ENCODE data around the gene DYSF.

DYSF gene

GRCh38 chr2:71503837-71504236, 50.5 kb downstream of the DYSF start:
- no peak for DNase-seq

GRCh38 chr2:71504611-71505010, 51.2 kb downstream of the DYSF start:
- no peak for DNase-seq

GRCh38 chr2:71505086-71505769, 51.9 kb downstream of the DYSF start:
- peak; percentile 28 for DNase-seq

- DNase-seq = no peak
Observed at GRCh38 chr2:71505770-71506140, 52.4 kb downstream of the DYSF start.

GRCh38 chr2:71506222-71507153, 53.1 kb downstream of the DYSF start:
- DNase-seq = no peak

- DNase-seq = no peak
Observed at GRCh38 chr2:71507476-71507875, 54.1 kb downstream of the DYSF start.

GRCh38 chr2:71510196-71510807, 56.9 kb downstream of the DYSF start:
- DNase-seq = peak; percentile 67

- no peak for DNase-seq
Observed at GRCh38 chr2:71510938-71511337, 57.6 kb downstream of the DYSF start.

- DNase-seq = no peak
Observed at GRCh38 chr2:71511776-71512175, 58.4 kb downstream of the DYSF start.

GRCh38 chr2:71512386-71512785, 59.0 kb downstream of the DYSF start:
- no peak for DNase-seq

- DNase-seq = no peak
Observed at GRCh38 chr2:71513096-71513495, 59.7 kb downstream of the DYSF start.

GRCh38 chr2:71513721-71514120, 60.4 kb downstream of the DYSF start:
- DNase-seq = no peak

GRCh38 chr2:71516253-71516888, 63.0 kb downstream of the DYSF start:
- DNase-seq = no peak

GRCh38 chr2:71517851-71518250, 64.5 kb downstream of the DYSF start:
- no peak for DNase-seq

- no peak for DNase-seq
Observed at GRCh38 chr2:71521436-71521950, 68.1 kb downstream of the DYSF start.

- no peak for DNase-seq
Observed at GRCh38 chr2:71524476-71524875, 71.1 kb downstream of the DYSF start.

GRCh38 chr2:71526141-71526540, 72.8 kb downstream of the DYSF start:
- DNase-seq = no peak

GRCh38 chr2:71526975-71527374, 73.6 kb downstream of the DYSF start:
- no peak for DNase-seq

GRCh38 chr2:71528131-71528591, 74.8 kb downstream of the DYSF start:
- DNase-seq = no peak

- no peak for DNase-seq
Observed at GRCh38 chr2:71528749-71529148, 75.4 kb downstream of the DYSF start.

- DNase-seq = no peak
Observed at GRCh38 chr2:71530211-71530610, 76.8 kb downstream of the DYSF start.

GRCh38 chr2:71530641-71531332, 77.4 kb downstream of the DYSF start:
- peak; percentile 40 for DNase-seq

All from NCI-H510A treated with DMSO at 0.1 percent for 48 hours (cell line).